Subcutaneous abdominal adipose tissue (tissue), 5 donors: Measurements from ENCODE around the gene LMX1B.
"Not testable (repeated sequence)": the region's sequence is repeated elsewhere in the genome, so short reads cannot be mapped to it uniquely, and the experiment has no call there.

ENCODE experiments used
- H3K27ac ChIP-seq: one replicate; pipeline ENCODE4 v1.7.0; 2013; ENCODE audit warnings: low read depth, mild to moderate bottlenecking, inconsistent platforms, low read length, moderate library complexity
- H3K27me3 ChIP-seq, 5 donors: one replicate each; pipeline ENCODE4 v1.7.0; 2013; ENCODE audit warnings: low read length in 5 of 5, inconsistent platforms in 1 of 5; ENCODE audit not compliant: control insufficient read depth in 5 of 5, insufficient read depth in 4 of 5
- H3K36me3 ChIP-seq, 5 donors: one replicate each; pipeline ENCODE4 v1.7.0; 2013; ENCODE audit warnings: low read length in 5 of 5; ENCODE audit not compliant: control insufficient read depth in 5 of 5, insufficient read depth in 5 of 5
- H3K4me1 ChIP-seq, 5 donors: one replicate each; pipeline ENCODE4 v1.7.0; 2013; ENCODE audit warnings: low read length in 5 of 5, mild to moderate bottlenecking in 3 of 5, moderate library complexity in 1 of 5; ENCODE audit not compliant: control insufficient read depth in 5 of 5, insufficient read depth in 5 of 5
- H3K4me3 ChIP-seq, 5 donors: one replicate each; pipeline ENCODE4 v1.7.0; 2013; ENCODE audit warnings: low read length in 5 of 5, low read depth in 1 of 5
- H3K9ac ChIP-seq, 5 donors: one replicate each; pipeline ENCODE4 v1.7.0; 2013; ENCODE audit warnings: low read length in 5 of 5, mild to moderate bottlenecking in 4 of 5, moderate library complexity in 3 of 5
- H3K9me3 ChIP-seq, 5 donors: one replicate each; pipeline ENCODE4 v1.7.0; 2013; ENCODE audit warnings: low read length in 5 of 5; ENCODE audit not compliant: control insufficient read depth in 5 of 5
- donor health status: healthy.
- donor health status: healthy.
- donor health status: healthy.
- donor health status: healthy.
- donor health status: healthy.

Gene LMX1B

DNA sequence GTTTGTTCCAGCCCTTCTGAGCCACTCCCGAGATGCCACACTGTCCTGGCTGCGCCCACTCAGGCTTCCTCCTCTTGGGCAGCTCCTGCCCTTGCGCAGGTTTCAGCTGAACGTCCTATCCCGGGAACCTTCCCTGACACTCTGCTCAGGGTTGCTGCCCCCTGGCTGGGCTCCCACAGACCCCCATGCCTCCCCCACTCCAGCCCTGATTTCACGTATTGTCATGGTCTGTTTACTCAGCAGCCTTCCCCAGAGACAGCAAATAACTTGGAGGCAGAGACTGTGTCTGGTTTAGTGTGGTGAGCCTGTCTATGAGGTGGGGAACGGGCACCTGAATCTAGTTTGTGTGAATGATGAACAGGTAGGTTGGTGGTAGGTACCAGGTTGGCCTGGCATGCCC is 40.4 kb downstream of the LMX1B start:
- H3K4me3 ChIP-seq = no peak overlapping the region
- H3K27me3 ChIP-seq = peaks cover 28 to 62% (median 52%) of the 10 kb centered on the region in 5 donors
- H3K36me3 ChIP-seq = no peaks in the 10 kb centered on the region
- H3K9ac ChIP-seq = no peak overlapping the region
- H3K9me3 ChIP-seq = no peaks in the 10 kb centered on the region
- no peaks in the 10 kb centered on the region for H3K4me1 ChIP-seq
- no peak overlapping the region for H3K27ac ChIP-seq

- not testable (repeated sequence) for H3K36me3 ChIP-seq, H3K4me1 ChIP-seq, H3K9me3 ChIP-seq, H3K9ac ChIP-seq, H3K27ac ChIP-seq, H3K4me3 ChIP-seq
- H3K27me3 ChIP-seq = peaks cover 21 to 48% (median 39%) of the 10 kb centered on the region in 5 donors
These were observed 42.5 kb downstream of the LMX1B start for GRCh38 chr9:126656214-126656613.

GRCh38 chr9:126658201-126658825 is 44.6 kb downstream of the LMX1B start:
- Histone ChIP-seq H3K36me3 (no peaks in the 10 kb centered on the region), H3K27ac (no peak overlapping the region), H3K4me1 (peaks cover 0 to 9% (median 5%) of the 10 kb centered on the region in 5 donors), H3K9ac (no peak overlapping the region), H3K27me3 (peaks cover 12 to 35% (median 24%) of the 10 kb centered on the region in 5 donors), H3K4me3 (no peak overlapping the region), H3K9me3 (no peaks in the 10 kb centered on the region)

DNA sequence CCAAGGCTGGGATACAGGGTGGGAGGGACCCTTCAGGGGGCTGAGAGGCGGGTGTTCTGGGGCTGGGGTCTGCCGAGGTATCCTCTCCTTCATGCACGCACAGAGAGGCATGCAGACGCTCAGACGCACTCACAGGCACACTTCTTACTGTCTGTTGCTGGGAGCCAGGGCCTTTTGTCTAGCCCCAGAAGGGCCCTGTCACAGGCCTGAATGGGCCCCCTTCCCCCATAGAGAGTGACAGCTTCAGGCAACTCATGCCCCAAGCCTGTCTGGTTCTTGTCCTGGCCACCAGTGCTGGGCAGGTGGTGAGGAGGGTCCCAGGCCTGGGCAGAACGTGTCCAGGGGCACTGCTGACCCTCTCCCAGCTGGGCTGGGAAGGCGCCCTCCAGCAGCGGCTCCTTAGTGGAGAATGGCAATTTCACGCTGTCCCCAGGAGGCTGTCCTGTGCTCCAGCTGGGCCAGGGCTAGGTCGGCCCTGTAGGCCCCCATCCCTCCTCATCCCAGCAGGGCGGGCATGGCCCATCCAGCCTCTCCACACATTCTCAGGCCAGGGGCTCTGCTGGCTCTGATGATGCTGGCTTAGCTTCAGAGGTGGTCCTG is 45.3 kb downstream of the LMX1B start:
- Histone ChIP-seq H3K36me3 (no peaks in the 10 kb centered on the region), H3K9me3 (no peaks in the 10 kb centered on the region), H3K4me3 (no peak overlapping the region), H3K27me3 (peaks cover 8 to 33% (median 20%) of the 10 kb centered on the region in 5 donors), H3K27ac (no peak overlapping the region), H3K9ac (no peak overlapping the region), H3K4me1 (peaks cover 0 to 14% (median 13%) of the 10 kb centered on the region in 5 donors)

DNA sequence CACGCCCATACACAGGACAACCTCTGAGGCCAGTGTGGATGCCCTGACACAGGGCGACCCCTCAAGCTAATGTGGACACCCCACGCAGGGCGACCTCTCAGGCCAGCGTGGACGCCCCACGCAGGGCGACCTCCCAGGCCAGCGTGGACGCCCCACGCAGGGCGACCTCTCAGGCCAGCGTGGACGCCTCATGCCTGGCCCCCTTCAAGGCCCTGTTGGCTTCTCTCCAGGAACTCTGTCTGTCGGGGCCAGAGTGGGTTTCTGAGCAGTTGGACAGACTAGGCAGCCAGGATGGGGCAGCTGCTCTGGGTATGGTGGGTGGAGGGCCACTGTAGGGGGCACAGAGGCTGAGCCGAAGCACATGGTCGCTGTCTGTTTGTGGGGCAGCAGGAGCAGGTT is 47.4 kb downstream of the LMX1B start:
- no peaks in the 10 kb centered on the region for H3K36me3 ChIP-seq
- peaks cover 3 to 33% (median 19%) of the 10 kb centered on the region in 5 donors for H3K27me3 ChIP-seq
- H3K4me1 ChIP-seq = peaks cover 0 to 23% (median 20%) of the 10 kb centered on the region in 5 donors
- no peak overlapping the region for H3K9ac ChIP-seq
- no peak overlapping the region for H3K4me3 ChIP-seq
- H3K27ac ChIP-seq = no peak overlapping the region
- H3K9me3 ChIP-seq = no peaks in the 10 kb centered on the region

DNA sequence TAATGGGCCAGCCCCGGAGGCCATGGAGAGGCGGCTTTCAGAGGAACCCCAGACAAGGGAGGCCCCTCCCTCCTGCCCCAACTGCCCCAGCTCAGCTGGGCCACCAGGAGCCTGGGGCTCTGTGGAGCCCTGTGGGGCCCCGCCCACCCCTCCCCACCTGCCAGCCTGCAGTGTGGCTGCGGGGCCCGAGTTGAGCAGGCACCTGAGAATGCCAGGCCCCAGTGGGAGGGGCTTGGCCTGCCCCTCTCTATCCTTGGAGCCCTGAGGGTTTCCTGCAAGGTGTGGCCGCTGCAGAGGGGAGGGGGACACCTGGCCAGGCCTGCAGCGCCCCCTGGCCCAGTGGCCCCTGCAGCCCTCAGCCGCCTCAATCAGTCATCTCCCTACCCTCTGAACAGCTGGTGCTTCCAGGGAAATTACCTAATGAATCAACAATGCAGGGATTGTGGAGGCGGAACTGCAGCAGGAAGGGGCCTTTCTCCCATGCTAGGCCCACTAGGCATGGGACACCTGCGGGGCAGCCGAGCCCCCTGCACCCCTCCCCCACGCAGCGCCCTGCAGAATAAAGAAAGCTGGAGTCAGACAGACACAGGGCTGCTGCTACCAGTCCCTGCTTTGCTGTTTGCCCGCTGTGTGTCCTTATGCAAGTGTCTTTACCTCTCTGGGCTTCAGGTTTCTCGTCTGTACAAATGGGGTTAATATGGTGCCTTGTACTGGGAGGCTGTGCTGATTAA is 48.0 kb downstream of the LMX1B start:
- Histone ChIP-seq H3K9me3 (no peaks in the 10 kb centered on the region), H3K27me3 (peaks cover 3 to 35% (median 16%) of the 10 kb centered on the region in 5 donors), H3K4me1 (peaks cover 0 to 23% (median 20%) of the 10 kb centered on the region in 5 donors), H3K9ac (no peak overlapping the region), H3K36me3 (no peaks in the 10 kb centered on the region), H3K27ac (no peak overlapping the region), H3K4me3 (no peak overlapping the region)

- H3K27ac ChIP-seq = no peak overlapping the region
- peaks cover 6 to 38% (median 24%) of the 10 kb centered on the region in 5 donors for H3K27me3 ChIP-seq
- H3K4me1 ChIP-seq = peaks cover 0 to 23% (median 20%) of the 10 kb centered on the region in 5 donors
- H3K9ac ChIP-seq = no peak overlapping the region
- no peak overlapping the region for H3K4me3 ChIP-seq
- no peaks in the 10 kb centered on the region for H3K9me3 ChIP-seq
- no peaks in the 10 kb centered on the region for H3K36me3 ChIP-seq
These were observed 49.9 kb downstream of the LMX1B start for GRCh38 chr9:126663661-126664072.

- Histone ChIP-seq H3K9ac (no peak overlapping the region), H3K27me3 (peaks cover 11 to 45% (median 29%) of the 10 kb centered on the region in 5 donors), H3K4me1 (peaks cover 0 to 23% (median 20%) of the 10 kb centered on the region in 5 donors), H3K9me3 (no peaks in the 10 kb centered on the region), H3K36me3 (no peaks in the 10 kb centered on the region), H3K4me3 (no peak overlapping the region), H3K27ac (no peak overlapping the region)
These were observed 51.3 kb downstream of the LMX1B start for GRCh38 chr9:126664900-126665643.

DNA sequence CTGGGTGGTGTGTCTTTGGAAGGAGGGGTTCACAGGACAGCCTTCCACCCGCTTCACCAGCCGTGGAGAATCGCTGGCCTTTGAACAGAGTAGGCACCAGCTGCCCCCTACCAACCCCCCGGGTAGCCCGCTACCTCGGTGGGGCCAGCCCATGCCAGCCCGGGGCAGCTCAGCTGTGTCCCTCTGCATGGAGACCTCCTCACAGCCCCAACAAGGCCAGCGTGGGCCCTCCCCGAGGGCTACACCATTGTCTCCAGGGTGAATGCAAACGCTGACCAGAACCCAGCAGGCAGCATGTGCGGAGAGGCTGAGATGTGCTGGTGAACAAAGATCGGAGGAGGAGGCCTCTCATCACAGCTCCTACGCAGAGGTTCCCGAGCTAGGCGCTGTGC is 51.9 kb downstream of the LMX1B start:
- no peak overlapping the region for H3K9ac ChIP-seq
- H3K36me3 ChIP-seq = no peaks in the 10 kb centered on the region
- no peak overlapping the region for H3K27ac ChIP-seq
- H3K27me3 ChIP-seq = peaks cover 11 to 51% (median 34%) of the 10 kb centered on the region in 5 donors
- H3K4me1 ChIP-seq = peaks cover 0 to 23% (median 20%) of the 10 kb centered on the region in 5 donors
- no peak overlapping the region for H3K4me3 ChIP-seq
- no peaks in the 10 kb centered on the region for H3K9me3 ChIP-seq
